ENCODE results near the gene ZC3H18.
"Not testable (repeated sequence)": the region's sequence is repeated elsewhere in the genome, so short reads cannot be mapped to it uniquely, and the experiment has no call there.

ZC3H18 gene

DNA sequence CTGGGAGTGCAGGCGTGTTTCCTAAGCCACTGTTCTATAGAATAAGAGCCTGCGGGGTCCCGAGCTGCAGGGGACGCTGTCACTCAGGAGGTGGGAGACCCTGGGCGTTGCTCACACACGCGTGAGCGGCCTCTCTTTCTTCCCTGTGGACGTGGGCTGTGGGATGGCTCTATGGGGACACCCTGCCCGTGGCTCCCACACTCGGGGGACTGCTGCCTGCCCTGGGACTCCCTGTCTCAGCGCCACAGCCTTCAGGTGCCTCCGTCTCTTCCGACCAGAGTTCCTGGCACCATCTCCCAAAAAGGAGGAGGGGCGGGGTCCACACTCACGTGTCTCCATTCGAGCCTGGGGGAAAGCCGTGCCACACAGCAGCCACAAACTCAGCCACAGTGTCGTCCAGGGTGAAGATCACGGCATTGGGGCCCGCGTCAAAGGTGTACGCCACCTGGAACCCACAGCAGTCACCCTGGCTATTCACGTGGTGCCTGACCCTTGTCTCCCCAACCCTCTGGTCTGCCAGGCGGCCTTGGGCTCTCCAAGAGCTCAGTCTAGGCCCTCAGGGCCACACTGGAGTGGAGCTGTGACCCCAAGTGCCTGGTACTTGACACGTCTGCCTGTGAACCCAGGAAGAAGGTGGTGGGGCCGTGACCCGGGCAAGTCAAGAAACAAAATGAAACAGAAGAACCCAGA, 84.3 kb downstream of the ZC3H18 start:
- no peak for DNase-seq (ENCODE audit: low spot score)

DNA sequence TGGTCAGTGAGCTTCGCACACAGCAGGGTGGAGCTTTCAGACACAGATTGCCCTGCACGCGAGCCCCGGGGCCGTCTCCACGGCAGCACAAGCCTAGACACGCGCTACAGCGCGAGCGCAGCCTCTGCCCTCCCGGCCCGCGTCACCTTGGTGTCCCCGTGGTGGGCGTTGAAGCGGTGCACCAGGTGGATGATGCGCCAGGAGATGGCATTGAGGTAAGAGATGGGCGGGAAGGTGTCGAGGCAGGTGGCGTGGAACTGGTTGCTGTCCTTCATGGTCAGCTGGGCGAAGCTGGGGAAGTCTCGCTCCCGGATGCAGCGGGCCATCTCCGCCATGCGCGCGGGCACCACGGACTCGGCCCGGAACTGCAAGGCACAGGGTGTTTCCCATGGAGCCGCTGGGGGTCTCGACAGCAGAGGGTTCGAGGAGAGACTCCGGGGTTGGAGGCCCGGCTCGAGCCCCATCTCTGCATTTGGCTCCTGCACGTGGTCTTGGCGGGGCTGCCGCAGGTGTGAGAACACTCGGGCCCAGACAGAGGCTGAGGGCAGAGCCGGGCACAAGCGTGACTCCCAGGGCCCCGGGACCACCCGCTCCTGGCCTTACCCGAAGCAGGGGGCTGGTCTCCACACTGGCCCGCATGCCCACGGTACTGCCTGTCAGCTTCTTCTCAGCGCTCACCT, 85.0 kb downstream of the ZC3H18 start:
- DNase-seq (ENCODE audit: low spot score): no peak

DNA sequence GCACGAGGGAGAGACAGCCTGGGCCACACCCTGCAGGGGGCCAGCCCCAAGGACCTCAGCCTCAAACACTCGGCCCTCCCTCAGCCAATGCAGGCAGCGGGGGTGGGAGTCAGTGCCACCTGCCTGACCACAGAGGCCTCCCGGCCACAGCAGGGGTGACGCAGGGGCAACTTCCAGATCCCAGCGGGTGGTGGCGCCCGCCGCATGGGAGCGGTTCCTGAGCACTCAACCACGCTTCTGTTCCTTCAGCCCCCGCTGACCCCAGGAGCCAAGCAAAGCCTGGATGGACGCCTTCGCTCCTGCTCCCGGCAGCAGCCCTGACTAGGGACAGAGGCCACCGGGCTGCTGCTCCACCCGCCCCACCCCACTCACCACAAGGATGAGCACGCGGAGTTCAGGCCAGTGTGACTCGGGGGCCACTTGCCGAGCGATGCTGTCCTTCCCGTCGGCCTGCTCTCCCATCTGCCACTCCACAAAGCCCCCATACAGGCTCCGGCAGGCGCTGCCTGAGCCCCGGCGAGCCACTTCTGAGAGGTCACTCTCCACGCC, 85.6 kb downstream of the ZC3H18 start:
- no peak for DNase-seq (ENCODE audit: low spot score)

DNA sequence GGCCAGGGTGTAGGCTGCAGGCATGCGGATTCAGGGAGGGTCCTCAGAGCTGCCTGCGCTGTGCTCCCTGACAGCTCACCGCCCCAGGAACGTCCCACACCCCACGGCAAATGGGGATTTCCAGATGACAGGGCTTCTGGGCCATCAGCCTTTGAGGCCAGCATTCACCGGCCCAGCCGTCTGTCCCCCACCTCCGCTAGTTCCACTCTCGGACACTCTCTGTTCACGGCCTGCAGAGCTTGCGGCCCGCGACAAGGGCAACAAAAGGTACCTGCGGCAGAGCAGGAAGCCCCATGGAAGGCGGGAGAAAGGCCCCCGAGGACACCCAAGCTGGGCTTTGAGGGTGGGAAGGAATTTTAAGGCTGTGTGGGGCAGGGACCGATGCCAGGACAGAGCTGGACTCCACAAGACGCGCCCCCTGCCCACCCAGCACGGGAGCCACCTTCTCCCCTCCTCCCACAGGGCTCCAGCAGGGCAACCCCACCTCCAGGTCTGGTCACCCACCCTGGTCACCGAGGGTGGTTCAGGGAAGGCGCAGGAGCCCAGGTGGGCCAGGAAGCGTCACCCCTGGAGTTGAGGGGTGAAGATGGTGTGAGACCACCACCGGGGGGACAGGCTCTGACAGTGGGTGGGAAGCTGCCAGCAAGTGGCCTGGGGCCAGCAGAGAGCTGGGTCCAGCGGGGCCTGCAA, 86.2 kb downstream of the ZC3H18 start:
- DNase-seq (ENCODE audit: low spot score): no peak

DNA sequence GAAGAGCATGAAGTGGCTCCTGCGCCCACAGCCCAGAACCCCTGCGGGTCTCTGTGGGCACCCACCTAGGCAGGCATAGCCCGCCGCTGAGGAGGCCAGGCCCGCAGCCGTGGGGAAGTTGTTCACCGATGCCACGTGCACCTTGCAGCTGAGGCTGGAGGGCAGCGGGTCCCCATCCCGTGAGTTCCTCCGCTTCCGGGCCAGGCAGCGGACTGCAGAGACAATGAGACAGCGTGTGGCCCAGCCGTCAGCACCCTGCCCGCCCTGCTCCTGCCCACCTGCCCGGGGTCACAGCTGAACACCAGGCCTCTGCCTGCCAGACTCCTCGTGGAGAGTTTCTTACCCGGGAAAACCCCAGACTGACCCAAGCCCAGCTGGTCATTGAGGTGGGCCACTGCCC, 87.2 kb downstream of the ZC3H18 start:
- DNase-seq (ENCODE audit: low spot score): no peak

DNA sequence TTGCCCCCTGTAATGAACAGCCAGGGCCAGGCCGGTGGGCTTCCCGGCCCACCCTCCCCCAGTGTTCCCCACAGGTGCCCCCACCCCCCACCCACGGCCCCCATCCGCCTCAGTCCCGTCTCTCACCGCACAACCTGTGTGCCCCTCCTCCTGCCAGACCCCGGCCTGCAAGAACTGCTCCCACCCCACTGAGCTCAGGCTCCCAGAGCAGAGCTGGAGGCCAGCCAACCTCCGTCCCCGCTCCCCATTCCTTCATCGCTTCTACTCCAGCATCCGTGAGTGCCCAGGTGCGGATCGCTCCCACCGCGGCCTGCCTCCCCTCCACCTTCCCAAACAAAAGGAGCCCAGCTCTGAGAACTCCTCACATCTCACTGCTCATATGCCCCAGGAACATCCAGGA, 88.5 kb downstream of the ZC3H18 start:
- no peak for DNase-seq (ENCODE audit: low spot score)

DNA sequence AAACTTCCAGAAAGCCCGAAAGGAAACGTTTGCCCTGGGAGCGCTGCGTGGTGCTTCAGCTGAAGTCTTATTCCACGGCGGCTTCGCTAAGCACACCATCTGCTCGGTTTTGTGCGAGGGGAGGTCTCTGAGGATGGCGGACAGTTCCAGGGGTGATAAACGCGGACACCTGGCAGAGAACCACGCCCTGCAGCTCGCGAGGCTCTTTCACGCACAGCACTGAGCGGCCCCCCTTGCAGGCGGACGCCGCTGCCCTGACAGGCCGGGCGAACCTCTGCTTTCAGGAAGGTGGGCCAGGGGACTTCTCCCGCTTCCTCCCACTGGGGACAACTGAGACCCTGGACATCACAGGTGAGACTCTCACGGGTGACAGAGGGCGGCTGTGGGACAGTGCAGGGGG, 89.0 kb downstream of the ZC3H18 start:
- DNase-seq (ENCODE audit: low spot score): no peak

DNA sequence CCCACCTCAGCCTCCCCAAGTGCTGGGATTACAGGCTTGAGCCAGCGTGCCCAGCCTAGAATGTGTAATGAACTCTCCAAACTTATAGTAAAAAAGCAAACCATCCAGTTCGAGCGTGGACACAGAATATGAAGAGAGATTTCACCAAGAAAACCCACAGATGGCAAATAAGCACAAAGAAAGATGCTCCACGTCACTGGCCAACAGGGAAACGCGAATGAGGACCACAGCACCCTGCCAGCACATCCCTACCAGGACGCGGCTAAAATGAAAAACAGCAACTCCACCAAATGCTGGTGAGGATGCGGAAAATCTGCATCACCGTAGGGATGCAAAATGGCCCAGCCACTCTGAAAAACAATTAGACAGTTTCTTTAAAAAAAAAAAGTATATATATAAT, 91.3 kb downstream of the ZC3H18 start:
- no peak for DNase-seq (ENCODE audit: low spot score)

DNA sequence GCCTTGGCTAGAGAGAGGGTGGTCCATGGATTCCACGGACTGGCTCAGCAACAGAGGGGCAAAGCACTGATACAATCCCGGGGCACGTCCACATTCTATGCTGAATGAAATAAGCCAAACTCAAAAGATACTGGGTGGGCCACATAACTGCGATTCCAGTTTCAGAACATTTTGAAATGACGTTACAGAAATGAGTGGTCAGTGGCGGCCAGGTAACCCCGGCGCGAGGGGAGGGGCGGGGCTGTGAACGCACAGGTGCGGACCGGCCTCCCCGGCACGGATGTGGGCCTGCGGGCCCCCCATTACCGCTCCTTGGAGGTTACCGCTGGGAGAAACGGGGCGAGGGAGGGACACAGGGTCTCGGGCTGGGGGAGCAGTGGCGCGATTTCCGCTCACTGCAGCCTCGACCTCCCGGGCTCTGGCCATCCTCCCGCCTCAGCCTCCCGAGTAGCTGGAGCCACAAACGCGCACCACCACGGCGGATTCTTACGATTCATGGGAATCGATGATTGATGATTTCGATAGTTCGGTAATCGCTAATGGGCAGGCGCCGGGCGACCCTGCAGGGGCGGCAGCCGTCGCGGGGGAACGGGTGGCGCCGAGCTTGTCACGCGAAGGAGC, 92.1 kb downstream of the ZC3H18 start:
- DNase-seq (ENCODE audit: low spot score): peak; percentile 10

DNA sequence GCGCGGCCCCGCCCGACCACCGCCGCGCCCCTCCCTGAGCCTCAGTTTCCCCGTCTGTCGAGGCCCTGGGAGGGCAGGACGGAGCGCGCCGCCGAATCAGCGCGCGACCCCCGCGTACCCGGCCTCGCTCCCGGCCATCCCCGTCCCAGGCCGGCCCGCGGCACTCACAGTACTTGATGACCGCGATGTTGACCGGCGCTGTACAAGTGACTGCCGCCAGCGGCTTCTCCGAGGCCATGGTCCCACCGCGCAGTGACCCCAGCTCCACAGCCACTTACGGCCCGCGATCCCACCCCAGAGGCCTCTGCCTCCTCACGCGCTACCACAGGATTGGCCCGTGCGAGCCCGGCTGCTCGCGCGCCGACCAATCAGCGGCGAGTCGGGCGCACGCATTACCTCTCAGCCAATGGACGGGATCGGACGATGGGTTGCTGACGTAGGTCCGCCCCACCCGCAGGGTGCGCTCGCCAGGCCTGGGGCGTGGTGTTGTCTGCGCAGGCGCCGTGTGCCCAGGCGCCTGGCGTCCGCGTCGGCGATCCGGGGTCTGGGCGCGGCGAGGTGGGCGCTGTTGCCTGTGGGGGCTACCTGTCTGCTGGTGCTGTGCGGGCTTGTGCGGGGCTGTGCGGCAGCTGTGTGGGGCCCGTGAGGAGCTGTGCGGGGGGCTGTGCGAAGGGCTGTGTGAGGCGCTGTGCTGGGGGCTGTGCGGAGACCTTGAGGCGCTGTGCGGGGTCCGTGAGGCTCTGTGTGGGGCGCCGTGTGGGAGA, 92.8 kb downstream of the ZC3H18 start, which contains the start of gene MVD:
TSS of gene MVD (minus strand) at position 249 of the 764 bp plus-strand sequence. CDS start at position 238, 11 bp downstream.
- peak; percentile 98 for DNase-seq (ENCODE audit: low spot score)

DNA sequence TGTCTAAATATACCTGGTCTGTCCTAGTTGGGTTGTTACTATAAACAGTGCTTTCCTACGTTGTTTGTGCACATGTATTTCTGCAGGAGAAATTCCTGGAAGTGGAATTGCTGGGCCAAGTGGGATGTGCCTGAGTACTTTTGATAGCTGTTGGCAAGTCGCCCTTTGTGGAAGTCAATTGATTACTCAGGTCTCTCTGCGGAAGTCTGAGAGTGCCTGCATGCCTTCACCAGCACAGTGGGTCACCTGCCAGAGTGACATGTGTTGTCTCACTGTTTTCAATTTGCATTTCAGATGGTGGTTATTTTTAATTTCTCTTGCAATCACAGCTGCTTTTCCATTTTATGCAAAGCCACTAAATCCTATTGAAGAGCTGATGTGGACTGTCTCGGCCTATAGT, 94.9 kb downstream of the ZC3H18 start:
- DNase-seq (ENCODE audit: low spot score): no peak

DNA sequence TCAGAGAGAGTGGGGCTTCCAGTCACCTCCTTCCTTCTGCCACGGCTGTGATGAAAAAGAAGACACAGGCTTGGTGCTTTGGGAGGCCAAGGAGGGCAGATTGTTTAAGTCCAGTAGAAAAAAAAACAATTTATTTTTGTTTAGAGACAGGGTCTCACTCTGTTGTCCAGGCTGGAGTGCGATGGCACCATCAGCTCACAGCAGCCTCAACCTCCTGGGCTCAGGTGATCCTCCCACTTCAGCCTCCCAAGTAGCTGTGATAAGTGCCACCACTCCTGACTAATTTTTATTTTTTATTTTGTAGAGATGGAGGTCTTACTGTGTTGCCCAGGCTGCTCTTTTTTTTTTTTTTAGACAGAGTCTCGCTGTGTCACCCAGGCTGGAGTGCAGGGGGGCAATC, 95.4 kb downstream of the ZC3H18 start:
- no peak for DNase-seq (ENCODE audit: low spot score)

DNA sequence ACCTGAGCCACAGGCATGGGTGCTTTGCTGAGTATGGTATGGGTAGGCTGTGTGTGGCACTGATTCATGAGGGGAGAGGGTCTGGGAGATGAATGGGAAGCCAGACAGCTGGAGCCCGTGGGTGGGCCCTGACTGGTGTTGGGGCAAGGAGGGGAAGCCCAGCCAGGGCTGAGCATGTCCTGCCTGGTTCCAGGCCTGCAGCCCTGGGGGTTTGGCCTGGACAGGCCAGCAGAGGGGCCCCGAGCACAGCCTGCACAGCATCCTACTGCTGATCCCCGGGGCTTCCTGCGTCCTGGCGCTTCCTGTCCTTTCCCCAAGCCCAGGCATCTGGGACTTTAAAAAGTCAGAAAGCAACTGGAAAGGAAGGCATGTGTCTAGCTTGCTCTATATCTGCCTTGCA, 97.3 kb downstream of the ZC3H18 start:
- no peak for DNase-seq (ENCODE audit: low spot score)

DNA sequence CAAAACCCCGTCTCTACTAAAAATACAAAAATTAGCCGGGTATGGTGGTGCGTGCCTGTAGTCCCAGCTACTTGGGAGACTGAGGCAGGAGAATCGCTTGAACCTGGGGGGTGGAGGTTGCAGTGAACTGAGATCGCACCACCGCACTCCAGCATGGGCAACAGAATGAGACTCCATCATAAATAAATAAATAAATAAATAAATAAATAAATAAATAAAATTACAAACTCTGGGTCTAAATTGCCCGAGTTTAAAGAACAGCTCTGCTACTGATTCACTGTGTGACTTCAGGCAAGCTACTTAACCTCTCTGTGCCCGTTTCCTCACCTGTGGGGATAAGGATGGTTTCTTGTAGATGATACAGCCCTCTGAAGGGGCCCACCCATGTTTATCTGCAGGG, 99.3 kb downstream of the ZC3H18 start:
- DNase-seq (ENCODE audit: low spot score): not testable (repeated sequence)

DNA sequence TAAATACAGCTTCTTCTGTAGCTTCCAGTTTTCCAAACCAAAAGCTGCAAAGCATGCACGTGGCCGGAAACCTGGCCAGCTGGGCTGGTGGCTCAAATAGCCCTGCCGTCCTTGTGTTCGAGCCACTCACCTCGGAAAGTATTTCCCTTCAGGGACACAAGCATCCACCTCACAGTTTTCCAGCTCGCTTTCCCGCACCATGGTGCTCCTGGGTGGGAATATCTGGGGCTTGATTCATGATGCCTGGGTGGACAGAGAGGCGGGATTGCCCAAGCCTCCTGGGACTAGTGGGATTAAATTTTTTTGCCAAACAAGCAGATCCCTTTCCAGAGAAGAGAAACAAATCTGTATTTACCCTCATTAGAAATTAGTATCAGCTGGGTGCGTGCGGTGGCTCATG, 99.8 kb downstream of the ZC3H18 start:
- DNase-seq (ENCODE audit: low spot score): no peak

DNA sequence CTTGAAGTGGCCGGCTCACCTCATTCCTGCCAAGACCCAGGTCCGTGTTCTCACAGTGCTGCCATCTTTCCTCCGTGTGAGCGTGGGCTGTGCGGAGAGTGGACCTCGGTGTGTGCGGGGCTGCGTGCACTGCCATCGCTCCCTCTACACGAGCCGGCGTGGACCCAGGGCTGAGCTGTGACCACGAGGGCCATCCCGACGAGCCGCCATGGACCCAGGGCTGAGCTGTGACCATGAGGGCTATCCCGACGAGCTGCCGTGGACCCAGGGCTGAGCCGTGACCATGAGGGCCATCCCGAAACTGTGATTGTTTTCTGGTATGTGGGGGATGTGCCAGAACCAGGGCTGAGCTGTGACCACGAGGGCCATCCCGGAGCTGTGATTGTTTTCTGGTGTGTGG, 101.6 kb downstream of the ZC3H18 start:
- no peak for DNase-seq (ENCODE audit: low spot score)

DNA sequence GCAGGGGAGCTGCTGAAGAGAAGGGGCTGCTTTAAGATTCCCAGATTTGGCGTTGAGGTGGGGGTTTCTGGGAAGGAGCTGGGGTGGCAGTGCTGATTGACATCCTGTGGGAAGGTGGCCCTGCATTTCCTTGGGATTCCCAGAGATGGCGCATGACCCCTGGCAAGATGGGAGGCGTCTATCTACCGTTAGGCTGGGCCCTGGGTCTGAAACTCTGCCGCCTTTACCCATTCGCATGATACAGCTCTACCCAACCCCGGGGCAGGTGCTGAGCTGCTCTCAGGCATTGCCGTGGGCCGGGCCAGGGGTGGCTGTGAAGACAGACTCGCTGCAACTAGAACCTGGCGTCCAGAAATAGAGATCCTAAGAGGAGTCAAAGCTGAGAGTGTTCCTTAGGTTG, 102.6 kb downstream of the ZC3H18 start:
- no peak for DNase-seq (ENCODE audit: low spot score)

DNA sequence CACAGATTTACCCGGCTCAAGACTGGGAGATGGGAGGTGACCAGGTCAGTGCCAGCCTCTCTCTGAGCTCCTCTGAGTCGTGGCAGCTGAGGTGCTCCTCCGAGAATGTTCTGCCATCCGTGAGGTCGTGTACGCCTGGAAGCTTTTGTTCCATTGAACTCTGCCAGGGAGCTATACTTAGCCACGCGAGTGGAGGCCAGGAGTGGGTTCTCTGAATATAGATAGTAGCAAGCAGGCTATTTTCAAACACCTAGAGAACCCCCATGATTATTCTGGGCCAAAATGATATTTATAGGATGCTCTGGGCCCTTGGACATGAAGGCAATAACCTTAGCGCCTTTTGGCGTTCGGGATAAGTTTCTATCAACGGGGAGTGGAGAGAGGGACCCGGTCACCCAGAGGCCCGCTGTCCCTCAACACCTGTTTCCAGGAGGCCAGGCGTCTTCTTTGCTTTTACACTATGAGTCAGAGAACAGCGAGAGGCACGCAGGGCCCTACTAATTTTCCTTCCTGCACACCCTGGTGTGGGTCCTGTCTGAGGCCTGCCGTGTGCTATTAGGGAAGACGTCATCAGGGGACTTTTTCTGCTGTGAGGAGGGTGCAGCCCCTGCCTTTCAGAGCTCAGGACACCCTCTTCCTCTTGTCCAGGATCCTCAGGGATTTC, 103.6 kb downstream of the ZC3H18 start:
- DNase-seq (ENCODE audit: low spot score): no peak

DNA sequence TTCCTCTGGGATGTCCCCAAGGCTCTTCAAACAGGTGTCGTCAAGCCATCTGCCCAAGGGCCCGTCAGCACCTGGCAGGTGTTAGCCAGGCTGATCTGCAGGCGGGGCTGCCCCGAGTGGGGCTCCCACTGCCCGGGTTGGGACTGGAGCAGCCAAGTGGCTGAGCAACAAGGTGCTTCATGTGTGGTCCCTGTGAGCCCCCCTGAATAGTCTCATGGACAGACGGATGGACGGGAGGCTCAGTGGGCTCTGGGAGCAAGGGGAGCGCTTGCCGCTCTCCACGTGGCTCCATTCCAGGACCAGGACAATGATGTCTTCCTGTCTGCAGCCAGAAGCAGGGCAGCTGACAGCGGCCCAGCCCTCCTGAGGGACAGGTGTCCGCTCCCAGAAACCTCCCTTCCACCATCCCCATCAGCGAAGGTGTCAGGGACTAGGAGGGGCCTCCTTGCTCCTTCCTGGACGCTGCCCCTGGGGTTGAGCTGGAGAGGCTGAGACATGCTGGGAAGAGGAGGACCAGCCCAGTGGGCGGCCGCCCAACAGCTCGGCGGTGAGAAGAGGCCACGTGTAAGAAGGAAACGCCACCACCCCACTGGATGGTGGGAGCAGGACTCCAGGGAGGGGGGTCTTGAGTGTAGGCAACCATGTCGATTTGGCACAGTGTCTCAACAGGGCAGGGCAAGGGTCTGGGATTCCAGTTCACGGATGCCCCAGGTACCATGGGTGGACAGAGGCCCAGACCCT, 106.5 kb downstream of the ZC3H18 start:
- no peak for DNase-seq (ENCODE audit: low spot score)

DNA sequence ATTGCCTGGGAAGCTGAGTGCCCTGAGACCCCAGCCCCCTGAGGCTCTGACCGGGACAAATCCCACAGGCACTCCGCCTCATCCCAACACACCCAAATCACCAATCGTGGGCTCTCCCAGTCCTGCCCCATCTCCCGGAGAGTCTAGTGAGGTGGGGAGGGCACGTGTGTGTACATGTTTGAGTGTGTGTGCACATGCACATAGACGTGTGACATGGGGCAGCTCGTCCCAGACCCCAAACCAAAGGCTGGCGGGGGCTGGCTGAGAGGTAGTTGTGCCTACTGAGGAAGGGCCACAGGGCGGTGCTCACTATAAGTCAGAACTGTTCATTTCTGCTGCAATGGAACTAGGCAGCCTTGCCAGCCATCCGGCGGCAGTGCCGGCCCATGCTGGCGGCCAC, 107.5 kb downstream of the ZC3H18 start:
- no peak for DNase-seq (ENCODE audit: low spot score)

Data from hematopoietic multipotent progenitor cell treated with erythropoietin and hydrocortisone succinate and interleukin-3 and kit ligand, for 17 days (in vitro differentiated cells).